ENCODE measurements around the gene TRIM56.
"Not testable (repeated sequence)": the region's sequence is repeated elsewhere in the genome, so short reads cannot be mapped to it uniquely, and the experiment has no call there.

TRIM56 gene

GRCh38 chr7:101088069-101088425 is 2.8 kb downstream of the TRIM56 start:
- no peak for TF ChIP-seq CTCF (conservative IDR thresholded peaks at IDR 0.05; ENCODE audit: low read depth, low read length)
- Histone ChIP-seq H3K36me3 (ENCODE audit: insufficient read depth) (no peaks in the 10 kb centered on the region), H3K4me3 (IDR thresholded peaks at IDR 0.05; ENCODE audit: insufficient read depth, low read depth, low read length) (no peak overlapping the region), H3K4me2 (no peak overlapping the region), H3K4me1 (ENCODE audit: low read depth, poor library complexity, severe bottlenecking) (peaks cover 20% of the 10 kb centered on the region), H4K20me1 (ENCODE audit: insufficient read depth) (no peaks in the 10 kb centered on the region), H3K79me2 (ENCODE audit: insufficient read depth, low read depth) (peaks cover 19% of the 10 kb centered on the region), H3K27ac (no peak overlapping the region), H2AFZ (ENCODE audit: low read depth) (no peak overlapping the region), H3K9ac (no peak overlapping the region), H3K27me3 (ENCODE audit: insufficient read depth, low read depth) (no peaks in the 10 kb centered on the region)

GRCh38 chr7:101088858-101089529 is 3.7 kb downstream of the TRIM56 start:
- Histone ChIP-seq H3K4me3 (IDR thresholded peaks at IDR 0.05; ENCODE audit: insufficient read depth, low read depth, low read length) (no peak overlapping the region), H2AFZ (ENCODE audit: low read depth) (no peak overlapping the region), H3K27me3 (ENCODE audit: insufficient read depth, low read depth) (no peaks in the 10 kb centered on the region), H3K4me2 (no peak overlapping the region), H3K79me2 (ENCODE audit: insufficient read depth, low read depth) (peaks cover 19% of the 10 kb centered on the region), H3K4me1 (ENCODE audit: low read depth, poor library complexity, severe bottlenecking) (peaks cover 20% of the 10 kb centered on the region), H3K36me3 (ENCODE audit: insufficient read depth) (no peaks in the 10 kb centered on the region), H4K20me1 (ENCODE audit: insufficient read depth) (no peaks in the 10 kb centered on the region), H3K9ac (no peak overlapping the region), H3K27ac (no peak overlapping the region)
- TF ChIP-seq CTCF (conservative IDR thresholded peaks at IDR 0.05; ENCODE audit: low read depth, low read length): no peak

- peaks cover 19% of the 10 kb centered on the region for H3K79me2 ChIP-seq (ENCODE audit: insufficient read depth, low read depth)
- no peak for TF ChIP-seq CTCF (conservative IDR thresholded peaks at IDR 0.05; ENCODE audit: low read depth, low read length)
These were observed 4.6 kb downstream of the TRIM56 start for GRCh38 chr7:101089876-101090275.

GRCh38 chr7:101092266-101092905 is 7.1 kb downstream of the TRIM56 start:
- H4K20me1 ChIP-seq (ENCODE audit: insufficient read depth); H3K27me3 ChIP-seq (ENCODE audit: insufficient read depth, low read depth); H3K36me3 ChIP-seq (ENCODE audit: insufficient read depth); H2AFZ ChIP-seq (ENCODE audit: low read depth); H3K27ac ChIP-seq; H3K9ac ChIP-seq; H3K4me2 ChIP-seq; H3K79me2 ChIP-seq (ENCODE audit: insufficient read depth, low read depth); H3K4me1 ChIP-seq (ENCODE audit: low read depth, poor library complexity, severe bottlenecking); H3K4me3 ChIP-seq (IDR thresholded peaks at IDR 0.05; ENCODE audit: insufficient read depth, low read depth, low read length): not testable (repeated sequence)

More at GRCh38 chr7:101089876-101090275, 4.6 kb downstream of the TRIM56 start:
- Histone ChIP-seq H3K27ac (no peak overlapping the region), H4K20me1 (ENCODE audit: insufficient read depth) (no peaks in the 10 kb centered on the region), H3K4me2 (no peak overlapping the region), H3K9ac (no peak overlapping the region), H3K27me3 (ENCODE audit: insufficient read depth, low read depth) (no peaks in the 10 kb centered on the region), H2AFZ (ENCODE audit: low read depth) (no peak overlapping the region), H3K4me1 (ENCODE audit: low read depth, poor library complexity, severe bottlenecking) (peaks cover 12% of the 10 kb centered on the region), H3K36me3 (ENCODE audit: insufficient read depth) (no peaks in the 10 kb centered on the region), H3K4me3 (IDR thresholded peaks at IDR 0.05; ENCODE audit: insufficient read depth, low read depth, low read length) (no peak overlapping the region)

- no peaks in the 10 kb centered on the region for H3K27me3 ChIP-seq (ENCODE audit: insufficient read depth, low read depth)
- H3K4me2 ChIP-seq: no peak overlapping the region
- no peaks in the 10 kb centered on the region for H4K20me1 ChIP-seq (ENCODE audit: insufficient read depth)
These were observed 8.6 kb downstream of the TRIM56 start for GRCh38 chr7:101093906-101094305.

More at GRCh38 chr7:101093906-101094305, 8.6 kb downstream of the TRIM56 start:
- no peak overlapping the region for H3K9ac ChIP-seq
- H3K4me1 ChIP-seq (ENCODE audit: low read depth, poor library complexity, severe bottlenecking): no peaks in the 10 kb centered on the region
- H2AFZ ChIP-seq (ENCODE audit: low read depth): no peak overlapping the region
- no peak for TF ChIP-seq CTCF (conservative IDR thresholded peaks at IDR 0.05; ENCODE audit: low read depth, low read length)
- no peaks in the 10 kb centered on the region for H3K79me2 ChIP-seq (ENCODE audit: insufficient read depth, low read depth)
- H3K27ac ChIP-seq: no peak overlapping the region
- H3K36me3 ChIP-seq (ENCODE audit: insufficient read depth): no peaks in the 10 kb centered on the region
- no peak overlapping the region for H3K4me3 ChIP-seq (IDR thresholded peaks at IDR 0.05; ENCODE audit: insufficient read depth, low read depth, low read length)

Measured in KMS-11 (cell line).